Measurements from ENCODE around the gene CCDC127.
"Not testable (repeated sequence)": the region's sequence is repeated elsewhere in the genome, so short reads cannot be mapped to it uniquely, and the experiment has no call there.

The CCDC127 gene, protein sequence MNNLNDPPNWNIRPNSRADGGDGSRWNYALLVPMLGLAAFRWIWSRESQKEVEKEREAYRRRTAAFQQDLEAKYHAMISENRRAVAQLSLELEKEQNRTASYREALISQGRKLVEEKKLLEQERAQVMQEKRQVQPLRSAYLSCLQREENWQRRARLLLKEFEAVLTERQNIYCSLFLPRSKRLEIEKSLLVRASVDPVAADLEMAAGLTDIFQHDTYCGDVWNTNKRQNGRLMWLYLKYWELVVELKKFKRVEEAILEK

DNA sequence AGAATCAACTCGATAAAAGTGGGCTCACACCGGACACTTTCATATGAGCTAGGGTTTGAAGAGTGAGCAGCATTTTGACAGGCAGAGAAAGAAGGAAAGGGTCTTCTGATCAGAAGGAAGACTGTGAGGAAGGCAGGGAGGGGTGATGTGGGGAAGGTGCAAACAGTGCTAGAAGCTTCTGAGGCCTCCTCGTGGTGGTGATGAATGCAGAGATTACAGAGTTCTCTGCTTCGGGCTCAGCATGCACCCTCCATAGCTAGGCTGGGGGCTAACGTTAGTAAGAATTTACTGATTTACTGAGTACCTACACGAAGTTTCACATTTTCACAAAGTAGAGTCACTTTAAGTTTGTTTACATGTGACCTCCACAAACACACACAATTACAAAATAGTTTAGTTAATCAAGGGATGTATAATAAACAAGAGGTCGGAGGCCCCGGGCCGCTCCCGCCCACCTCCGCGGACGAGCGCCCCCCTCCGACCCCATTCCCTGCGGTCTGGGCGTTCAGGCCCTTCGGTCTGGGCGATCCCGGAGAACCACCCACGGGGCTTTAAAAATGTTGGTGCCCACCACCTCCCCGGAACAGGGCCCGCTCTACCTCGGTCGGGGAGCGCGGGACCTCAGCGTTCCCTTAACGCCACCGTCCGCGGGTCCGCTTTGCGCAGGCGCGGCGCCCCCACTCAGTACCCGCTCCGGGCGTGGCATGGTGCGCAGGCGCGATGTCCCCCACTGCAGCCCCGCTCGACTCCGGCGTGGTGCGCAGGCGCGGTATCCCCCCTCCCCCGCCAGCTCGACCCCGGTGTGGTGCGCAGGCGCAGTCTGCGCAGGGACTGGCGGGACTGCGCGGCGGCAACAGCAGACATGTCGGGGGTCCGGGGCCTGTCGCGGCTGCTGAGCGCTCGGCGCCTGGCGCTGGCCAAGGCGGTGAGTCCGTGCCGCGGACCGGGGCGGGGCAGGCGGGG, at the start of gene CCDC127, which contains the start of gene SDHA:
Gene CCDC127, minus strand, starts transcription at position 660 of the 963 bp plus-strand sequence. CDS start 1,304 bp downstream, outside the sequence.
Gene SDHA, plus strand, starts transcription at position 827 of the 963 bp plus-strand sequence. Its CDS starts 36 bp downstream, at position 863.
- peak; percentile 95 for DNase-seq

DNA sequence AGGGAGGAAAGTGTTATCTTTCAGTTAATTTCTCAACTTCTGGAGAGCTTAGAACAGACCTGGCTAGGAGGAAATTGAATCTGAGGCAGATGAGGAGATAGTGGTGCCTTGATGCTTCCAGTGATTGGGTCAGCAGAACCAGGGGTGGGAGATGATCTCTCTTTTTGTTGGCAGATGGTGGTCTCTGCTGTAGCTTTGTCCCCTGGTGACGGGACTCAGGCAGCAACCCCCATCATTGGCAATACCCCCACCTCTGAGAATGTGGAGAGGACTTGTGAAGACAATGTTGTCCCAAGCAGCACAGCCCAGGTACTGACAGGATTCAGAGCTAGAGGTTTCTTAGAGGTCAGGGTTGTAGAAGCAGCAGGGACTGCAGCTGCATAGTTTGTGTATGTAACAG, 49.8 kb upstream of the CCDC127 start:
- DNase-seq: no peak

DNA sequence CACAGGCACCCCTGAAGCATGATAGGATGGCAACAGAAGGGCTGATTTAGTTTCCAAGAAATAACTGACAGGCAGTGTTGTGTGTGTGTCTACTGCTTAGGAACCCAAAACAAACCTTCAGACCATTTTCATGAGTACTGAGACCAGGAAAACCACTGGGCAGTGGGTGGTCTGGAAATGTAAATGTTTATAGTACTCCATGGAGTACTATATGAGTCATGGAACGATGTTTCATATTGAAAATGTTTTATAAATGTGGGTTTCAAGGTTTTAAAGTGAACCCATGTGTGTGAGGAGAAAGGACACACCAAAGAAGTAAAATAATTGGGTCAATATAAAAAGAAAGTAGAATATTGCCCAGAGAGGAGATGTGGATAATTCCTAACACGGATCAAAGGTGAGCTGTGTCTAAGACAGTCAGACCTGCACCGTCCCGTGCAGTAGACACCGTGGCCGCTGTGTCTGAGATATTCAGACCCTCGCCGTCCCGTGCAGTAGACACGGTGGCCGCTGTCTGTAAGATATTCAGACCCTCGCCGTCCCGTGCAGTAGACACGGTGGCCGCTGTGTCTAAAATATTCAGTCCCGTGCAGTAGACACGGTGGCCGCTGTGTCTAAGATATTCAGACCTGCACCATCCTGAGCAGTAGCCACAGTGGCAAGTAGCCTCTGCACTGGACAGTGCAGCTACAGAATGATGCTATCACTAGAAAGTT, 48.5 kb upstream of the CCDC127 start:
- DNase-seq: not testable (repeated sequence)

DNA sequence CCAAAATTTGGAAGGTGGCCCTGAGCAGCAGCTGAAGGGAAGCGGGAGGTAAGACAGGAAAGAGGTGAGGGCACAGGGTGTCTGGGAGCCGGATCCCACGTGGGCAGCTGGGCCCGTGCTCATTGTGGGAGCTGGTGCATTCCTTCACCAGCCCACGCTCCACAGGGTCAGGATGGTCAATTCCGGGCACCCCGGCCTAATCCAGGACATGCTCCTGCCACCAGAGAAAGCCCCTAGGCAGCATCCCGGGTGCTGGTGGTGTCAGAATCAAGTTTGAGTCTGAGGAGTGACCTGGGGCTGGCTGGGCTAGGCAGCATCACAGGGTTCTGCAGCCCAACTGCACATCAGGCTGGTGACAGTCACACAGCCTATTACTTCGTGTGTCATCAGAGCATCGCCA, 46.4 kb upstream of the CCDC127 start:
- no peak for DNase-seq

DNA sequence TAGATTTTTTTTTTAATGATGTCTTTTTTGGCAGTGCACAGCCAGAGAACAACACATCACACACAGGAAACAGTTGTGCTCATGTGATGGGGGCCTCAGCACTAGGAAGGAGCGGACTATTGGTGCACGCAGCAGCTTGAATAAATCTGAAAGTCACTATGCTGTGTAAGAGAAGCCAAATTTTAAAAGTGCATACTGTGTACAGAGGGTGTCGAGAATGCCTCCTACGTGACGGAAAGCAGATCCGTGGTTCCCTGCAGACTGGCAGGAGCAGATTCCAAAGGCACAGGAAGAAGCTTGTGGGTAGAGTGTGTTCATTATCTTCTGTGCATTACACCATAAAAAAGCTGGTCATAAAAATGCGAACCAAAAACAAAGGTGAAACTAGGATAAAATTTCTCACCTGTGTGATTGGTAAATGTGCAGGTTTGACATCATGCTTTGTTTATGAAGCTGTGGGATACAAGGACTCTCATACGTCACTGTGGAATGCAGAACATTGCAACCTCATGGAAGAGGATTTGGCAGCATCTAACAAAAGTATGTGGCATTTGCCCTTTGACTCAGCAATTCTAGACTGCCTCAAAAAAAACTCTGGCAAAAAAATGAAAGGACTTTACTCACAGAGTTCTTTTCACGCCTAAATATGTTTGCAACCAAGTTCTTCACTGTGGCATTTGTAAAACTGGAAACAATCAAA, 45.5 kb upstream of the CCDC127 start:
- DNase-seq: not testable (repeated sequence)

DNA sequence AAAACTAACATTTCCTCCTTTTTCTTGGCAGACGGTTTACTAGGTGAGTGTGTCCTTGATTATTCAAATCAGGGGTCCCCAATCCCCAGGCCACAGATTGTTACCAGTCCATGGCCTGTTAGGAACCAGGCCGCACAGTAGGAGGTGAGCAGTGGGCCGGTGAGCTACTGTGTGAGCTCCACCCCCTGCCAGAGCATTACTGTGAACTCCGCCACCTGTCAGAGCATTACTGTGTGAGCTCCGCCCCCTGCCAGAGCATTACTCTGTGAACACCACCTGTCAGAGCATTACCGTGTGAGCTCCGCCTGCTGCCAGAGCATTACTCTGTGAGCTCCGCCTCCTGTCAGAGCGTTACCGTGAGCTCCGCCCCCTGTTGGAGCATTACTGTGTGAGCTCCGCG, 39.2 kb upstream of the CCDC127 start:
- DNase-seq: no peak

DNA sequence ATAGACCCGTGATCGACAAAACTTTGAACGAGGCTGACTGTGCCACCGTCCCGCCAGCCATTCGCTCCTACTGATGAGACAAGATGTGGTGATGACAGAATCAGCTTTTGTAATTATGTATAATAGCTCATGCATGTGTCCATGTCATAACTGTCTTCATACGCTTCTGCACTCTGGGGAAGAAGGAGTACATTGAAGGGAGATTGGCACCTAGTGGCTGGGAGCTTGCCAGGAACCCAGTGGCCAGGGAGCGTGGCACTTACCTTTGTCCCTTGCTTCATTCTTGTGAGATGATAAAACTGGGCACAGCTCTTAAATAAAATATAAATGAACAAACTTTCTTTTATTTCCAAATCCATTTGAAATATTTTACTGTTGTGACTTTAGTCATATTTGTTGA, 38.4 kb upstream of the CCDC127 start:
- not testable (repeated sequence) for DNase-seq

DNA sequence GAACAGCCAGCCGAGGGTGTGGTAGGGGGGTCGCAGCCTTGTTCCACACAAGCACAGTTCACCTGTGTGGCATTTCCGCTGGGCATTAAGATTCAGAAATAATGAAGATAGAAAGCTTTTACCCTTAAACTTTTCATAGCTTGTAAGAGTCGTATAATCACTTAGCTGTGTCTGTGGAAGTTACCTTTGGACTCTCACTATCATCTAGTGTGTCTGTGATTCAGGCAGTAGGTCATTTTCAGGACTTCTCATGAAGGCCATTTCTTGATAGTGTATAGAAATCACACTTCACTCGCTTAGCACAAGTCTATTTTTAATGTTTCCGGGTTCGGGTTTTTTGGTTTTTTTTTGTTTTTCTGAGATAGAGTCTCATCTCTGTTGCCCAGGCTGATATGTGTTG, 37.2 kb upstream of the CCDC127 start:
- not testable (repeated sequence) for DNase-seq

DNA sequence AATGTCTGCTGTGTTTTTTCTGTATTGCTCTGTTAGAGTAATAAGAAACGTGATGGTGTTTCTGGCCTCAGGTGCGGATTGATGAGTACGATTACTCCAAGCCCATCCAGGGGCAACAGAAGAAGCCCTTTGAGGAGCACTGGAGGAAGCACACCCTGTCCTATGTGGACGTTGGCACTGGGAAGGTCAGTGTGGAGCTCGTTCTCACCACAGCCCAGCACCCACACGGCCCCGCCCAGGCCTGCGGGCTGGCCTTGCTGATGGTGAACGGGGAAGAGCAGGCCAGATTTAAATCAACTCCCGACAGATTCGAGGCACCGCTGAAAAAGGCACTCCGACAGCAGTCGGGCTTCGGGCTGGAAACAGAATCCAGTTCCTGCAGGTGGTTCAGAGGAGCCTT, 36.4 kb upstream of the CCDC127 start:
- DNase-seq: not testable (repeated sequence)

DNA sequence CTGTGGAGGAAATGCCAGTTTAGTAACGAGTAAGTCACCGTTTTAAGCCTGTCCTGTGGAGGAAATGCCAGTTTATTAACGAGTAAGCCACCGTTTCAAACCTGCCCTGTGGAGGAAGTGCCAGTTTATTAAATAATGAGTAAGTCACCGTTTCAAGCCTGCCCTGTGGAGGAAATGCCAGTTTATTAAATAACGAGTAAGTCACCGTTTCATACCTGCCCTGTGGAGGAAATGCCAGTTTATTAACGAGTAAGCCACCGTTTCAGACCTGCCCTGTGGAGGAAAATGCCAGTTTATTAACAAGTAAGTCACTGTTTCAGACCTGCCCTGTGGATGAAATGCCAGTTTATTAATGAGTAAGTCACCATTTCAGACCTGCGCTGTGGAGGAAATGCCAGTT, 34.6 kb upstream of the CCDC127 start:
- DNase-seq: no peak

DNA sequence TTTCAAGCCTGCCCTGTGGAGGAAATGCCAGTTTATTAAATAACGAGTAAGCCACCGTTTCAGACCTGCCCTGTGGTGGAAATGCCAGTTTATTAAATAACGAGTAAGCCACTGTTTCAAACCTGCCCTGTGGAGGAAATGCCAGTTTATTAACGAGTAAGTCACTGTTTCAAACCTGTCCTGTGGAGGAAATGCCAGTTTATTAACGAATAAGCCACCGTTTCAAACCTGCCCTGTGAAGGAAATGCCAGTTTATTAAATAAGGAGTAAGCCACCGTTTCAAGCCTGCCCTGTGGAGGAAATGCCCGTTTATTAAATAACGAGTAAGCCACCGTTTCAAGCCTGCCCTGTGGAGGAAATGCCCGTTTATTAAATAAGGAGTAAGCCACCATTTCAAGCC, 34.0 kb upstream of the CCDC127 start:
- not testable (repeated sequence) for DNase-seq

DNA sequence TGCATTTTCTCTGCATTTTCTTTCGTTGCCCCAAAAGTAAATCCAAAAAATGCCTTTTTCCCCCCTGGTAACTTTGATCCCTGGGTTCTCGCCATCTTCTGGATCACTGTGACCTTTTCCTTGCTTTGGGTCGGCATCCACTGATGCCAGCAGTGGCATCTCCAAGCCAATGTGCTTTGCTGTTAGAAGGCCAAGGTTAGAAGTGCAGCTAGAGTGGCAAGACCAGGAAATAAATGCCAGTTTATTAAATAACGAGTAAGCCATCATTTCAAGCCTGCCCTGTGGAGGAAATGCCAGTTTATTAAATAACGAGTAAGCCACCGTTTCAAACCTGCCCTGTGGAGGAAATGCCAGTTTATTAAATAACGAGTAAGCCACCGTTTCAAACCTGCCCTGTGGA, 33.6 kb upstream of the CCDC127 start:
- not testable (repeated sequence) for DNase-seq

DNA sequence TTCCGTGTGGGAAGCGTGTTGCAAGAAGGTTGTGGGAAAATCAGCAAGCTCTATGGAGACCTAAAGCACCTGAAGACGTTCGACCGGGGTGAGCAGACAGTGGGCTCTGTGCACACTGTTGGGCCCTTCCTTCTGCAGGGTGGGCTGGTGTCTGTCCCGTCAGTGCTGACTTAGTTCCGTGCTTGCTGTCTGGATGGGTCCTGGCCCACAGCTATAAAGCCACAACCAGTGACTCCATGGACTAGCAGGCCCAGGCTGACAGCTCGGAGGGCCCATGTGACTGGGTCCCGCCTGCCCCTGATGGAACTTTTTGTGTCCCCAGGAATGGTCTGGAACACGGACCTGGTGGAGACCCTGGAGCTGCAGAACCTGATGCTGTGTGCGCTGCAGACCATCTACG, 33.1 kb upstream of the CCDC127 start:
- not testable (repeated sequence) for DNase-seq

DNA sequence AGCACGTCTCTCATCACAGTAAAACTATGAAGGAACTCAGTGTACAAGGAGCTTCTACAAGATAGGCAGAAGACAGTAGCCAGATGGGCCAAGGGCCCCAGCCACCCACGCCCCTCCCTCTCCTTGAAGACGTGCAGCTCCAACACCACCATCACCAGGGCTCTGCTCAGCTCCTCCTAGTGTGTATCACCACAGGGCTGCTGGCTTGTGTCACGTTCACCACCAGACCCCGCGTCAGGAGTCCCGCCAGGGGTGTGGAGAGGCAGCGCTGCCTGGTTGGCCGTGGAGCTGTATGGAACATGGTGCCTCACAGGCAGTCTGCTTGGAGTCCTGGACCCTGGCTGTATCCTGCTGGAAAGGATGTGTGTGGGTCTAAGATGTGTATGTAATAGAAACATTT, 32.4 kb upstream of the CCDC127 start:
- DNase-seq: not testable (repeated sequence)

DNA sequence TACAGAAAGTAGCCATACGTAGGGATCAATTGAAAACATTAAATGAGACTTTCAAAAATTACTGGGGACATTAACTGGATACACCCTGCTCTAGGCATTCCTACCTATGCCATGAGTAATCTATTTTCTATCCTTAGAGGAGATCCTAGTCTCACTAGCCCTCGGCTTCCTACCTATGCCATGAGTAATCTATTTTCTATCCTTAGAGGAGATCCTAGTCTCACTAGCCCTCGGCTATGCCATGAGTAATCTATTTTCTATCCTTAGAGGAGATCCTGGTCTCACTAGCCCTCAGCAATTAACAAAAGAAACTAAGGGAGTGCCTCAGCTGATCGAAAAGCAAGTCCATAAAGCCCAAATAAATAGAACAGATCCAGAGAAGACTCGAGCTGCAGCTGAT, 27.8 kb upstream of the CCDC127 start:
- not testable (repeated sequence) for DNase-seq

DNA sequence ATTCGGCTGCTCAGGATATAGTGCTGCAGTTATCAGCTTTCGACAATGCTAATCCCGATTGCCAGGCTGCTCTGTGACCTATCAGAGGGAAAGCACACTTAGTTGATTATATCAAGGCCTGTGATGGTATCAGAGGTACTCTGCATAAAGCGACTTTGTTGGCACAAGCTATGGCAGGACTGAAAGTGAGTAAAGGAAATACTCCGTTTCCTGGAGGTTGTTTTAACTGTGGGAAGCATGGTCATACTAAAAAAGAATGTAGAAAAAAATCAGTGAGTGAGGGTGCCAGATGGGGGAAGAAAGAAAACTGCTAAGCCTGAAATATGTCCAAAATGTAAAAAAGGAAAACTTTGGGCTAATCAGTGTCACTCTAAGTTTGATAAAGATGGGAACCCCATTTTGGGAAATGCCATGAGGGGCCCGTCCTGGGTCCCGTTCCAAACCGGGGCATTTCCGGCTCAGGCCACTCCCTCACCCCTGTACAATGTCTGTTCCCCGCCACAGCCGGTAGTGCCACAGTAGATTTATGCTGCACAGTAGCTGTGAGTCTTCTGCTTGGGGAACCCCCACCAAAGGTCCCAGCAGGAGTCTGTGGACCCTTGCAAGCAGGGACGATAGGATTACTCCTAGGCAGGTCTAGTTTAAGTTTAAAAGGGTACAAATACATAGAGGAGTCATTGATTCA, 25.9 kb upstream of the CCDC127 start:
- DNase-seq: not testable (repeated sequence)

DNA sequence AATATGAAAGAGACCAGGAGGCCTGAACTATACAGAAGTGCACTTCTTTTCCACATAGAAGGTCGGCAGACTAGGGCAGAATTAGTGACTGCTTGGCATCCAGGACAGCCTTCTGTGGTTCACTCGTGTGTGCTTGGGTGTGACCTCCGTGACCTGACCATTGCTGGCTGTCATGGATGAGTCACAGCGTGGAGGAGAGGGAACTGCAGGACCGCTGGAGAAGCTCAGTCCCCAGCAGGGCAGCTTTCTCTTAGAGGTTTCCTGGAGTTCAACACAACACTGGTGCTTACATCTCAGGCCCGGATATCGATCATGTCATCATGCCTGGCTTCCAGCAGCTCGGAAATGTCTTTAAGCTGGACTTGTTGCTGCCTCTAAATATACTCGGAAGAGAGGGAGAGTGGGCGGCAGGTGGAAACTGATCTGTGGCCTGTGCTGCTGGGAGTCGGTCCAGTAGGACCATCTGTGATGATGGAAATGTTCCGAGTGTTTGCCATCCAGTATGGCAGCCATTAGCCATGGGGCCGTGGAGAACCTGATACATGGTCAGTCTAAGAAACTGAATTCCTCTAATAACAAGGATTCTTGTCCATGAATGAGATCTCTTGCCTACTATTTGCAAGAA, 23.2 kb upstream of the CCDC127 start:
- not testable (repeated sequence) for DNase-seq

DNA sequence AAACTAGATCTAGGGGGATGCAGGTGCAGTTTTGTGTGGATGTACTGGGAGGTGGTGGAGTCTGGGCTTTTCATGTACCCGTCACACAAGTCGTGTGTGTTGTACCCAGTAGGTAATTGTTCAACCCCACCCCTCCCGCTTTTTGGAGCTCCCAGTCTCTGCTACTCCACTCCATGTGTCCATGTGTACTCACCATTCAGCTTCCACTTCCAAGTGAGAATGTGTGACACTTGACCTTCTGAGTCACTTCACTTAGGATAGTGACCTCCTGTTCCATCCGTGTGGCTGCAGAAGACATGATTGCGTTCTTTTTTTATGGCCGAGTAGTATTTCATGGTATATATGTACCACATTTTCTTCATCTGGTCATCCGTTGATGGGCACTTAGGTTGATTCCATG, 22.6 kb upstream of the CCDC127 start:
- not testable (repeated sequence) for DNase-seq

DNA sequence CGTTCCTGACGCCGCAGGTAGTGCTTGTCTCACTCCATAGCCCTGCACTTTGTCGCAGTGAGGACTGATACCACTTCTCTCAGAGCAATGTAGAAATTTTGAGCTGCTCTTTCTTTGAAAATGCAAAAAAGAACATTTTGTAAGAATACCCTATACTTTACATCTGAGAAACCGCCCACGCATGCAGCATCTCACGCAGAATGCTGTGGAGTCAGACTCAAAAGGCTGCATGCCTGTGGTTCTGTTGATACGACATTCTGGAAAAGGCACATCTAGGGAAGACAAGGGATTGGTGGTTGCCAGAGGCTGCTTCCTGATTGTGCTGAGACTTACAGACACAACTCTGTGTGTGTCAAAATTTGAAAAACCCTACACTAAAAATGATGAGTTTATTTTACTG, 20.0 kb upstream of the CCDC127 start:
- DNase-seq: not testable (repeated sequence)

DNA sequence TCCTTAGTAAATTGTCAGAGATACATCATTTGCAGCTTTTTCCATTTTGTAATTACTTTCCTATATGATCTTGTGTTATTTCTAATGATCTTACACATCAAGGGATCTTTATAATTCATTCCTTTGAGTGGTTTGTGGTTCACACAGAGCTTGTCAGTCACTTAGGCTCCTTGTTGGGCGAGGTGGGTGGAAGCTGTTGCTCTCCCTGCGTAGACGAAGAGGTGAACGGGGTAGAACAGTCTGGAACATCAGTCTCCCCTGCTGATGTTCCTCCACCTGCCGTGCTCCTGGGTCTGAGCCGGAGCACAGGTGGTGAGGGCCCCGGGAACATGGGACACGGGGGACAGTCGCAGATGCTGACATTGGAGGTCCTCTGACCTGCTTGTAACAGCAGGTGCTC, 17.6 kb upstream of the CCDC127 start:
- not testable (repeated sequence) for DNase-seq

DNA sequence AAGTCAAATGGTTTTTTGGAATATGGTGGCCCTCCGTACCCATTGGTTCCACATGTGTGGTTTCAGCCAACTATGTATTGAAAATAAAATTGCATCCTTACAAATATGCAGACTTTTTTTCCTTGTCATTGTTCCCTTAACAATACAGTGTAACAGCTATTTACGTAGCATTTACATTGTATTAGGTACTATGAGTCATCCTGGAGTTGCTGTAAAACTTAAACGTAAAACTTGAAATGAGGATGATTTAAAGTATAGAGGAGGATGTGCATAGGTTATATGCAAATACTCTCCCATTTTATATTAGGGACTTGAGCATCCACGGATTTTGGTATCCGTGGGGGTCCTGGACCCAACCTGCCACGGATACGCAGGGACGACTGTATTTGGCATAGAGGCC, 16.5 kb upstream of the CCDC127 start:
- DNase-seq: no peak
